K562 (cell line): ENCODE results near the gene ACTA2. TPM values are rescaled to one million over a fixed set of nuclear protein-coding genes. Genes with fewer than 3 reads are reported as not detected.

ENCODE experiments used
- ATAC-seq: fragments of 200-7000 bp; cut with Tn5 transposase; 3 replicates; pipeline ENCODE4 v1.9.1; 2020; ENCODE audit warnings: moderate library complexity
- BruUV-seq: library from RNA; stranded (reverse); fragments of 400-500 nt; replicated peaks from 2 replicates; lab custom pipeline; 2021; lab: Mats Ljungman, UMichigan
- CTCF ChIA-PET: fragments of 300-600 bp; formaldehyde crosslinking; extraction: SDS; loops from one replicate; lab custom pipeline; 2021; ENCODE audit warnings: low intra/inter-chr PET ratio; lab: Yijun Ruan, JAX
- POLR2A ChIA-PET: fragments of 300-600, 350-650 bp; sonication (Branson Sonifier 250); formaldehyde crosslinking; extraction: SDS; loops from one replicate; lab custom pipeline; 2021; ENCODE audit warnings: antibody characterized with exemption, inconsistent platforms; lab: Yijun Ruan, JAX
- DNase-seq, 4 experiments: peaks; one replicate each; pipeline versions ENCODE4 v3.0.0 to v3.0.0-alpha.2; 2011 to 2018; ENCODE audit warnings: low spot score in 3 of 4, mixed read lengths in 3 of 4; ENCODE audit errors: extremely low read depth in 1 of 4
- FAIRE-seq: peaks from 2 replicates; lab custom pipeline; 2011; peaks lifted over from hg19 to GRCh38; lab: Jason Lieb, UNC
- H2AFZ ChIP-seq: 2 replicates; pipeline ENCODE4 v1.6.0; 2011; ENCODE audit warnings: low read depth, low read length, control low read depth, inconsistent platforms
- H3K27ac ChIP-seq: fragments of 200-600 bp; 3 replicates; pipeline ENCODE4 v1.8.0; 2011; ENCODE audit warnings: low read depth, mild to moderate bottlenecking, control low read depth, inconsistent platforms, low read length, moderate library complexity, mixed read lengths; ENCODE audit errors: extremely low read depth
- H3K27me3 ChIP-seq, 2 experiments: fragments of 300-600 bp in 1 of 2; 2 replicates in 1 of 2; 3 replicates in 1 of 2; pipeline versions ENCODE4 v1.6.0 to v1.8.0; 2011; ENCODE audit warnings: inconsistent platforms in 2 of 2, low read length in 2 of 2, mild to moderate bottlenecking in 1 of 2, mixed read lengths in 1 of 2, moderate library complexity in 1 of 2; ENCODE audit not compliant: control insufficient read depth in 2 of 2, insufficient read depth in 2 of 2
- H3K36me3 ChIP-seq: fragments of 300-600 bp; 3 replicates; pipeline ENCODE4 v1.8.0; 2011; ENCODE audit warnings: mild to moderate bottlenecking, low read length, inconsistent platforms; ENCODE audit not compliant: control insufficient read depth, insufficient read depth
- H3K4me1 ChIP-seq, 2 experiments: fragments of 200-600 bp in 1 of 2; replicated peaks in 1 of 2; 2 replicates in 1 of 2; 3 replicates in 1 of 2; pipeline versions ENCODE4 v1.5.1 to v1.8.0; 2011; ENCODE audit warnings: inconsistent platforms in 2 of 2, low read length in 2 of 2, mild to moderate bottlenecking in 1 of 2, mixed read lengths in 1 of 2, moderate library complexity in 1 of 2; ENCODE audit not compliant: control insufficient read depth in 2 of 2, insufficient read depth in 2 of 2
- H3K4me2 ChIP-seq: 2 replicates; pipeline ENCODE4 v1.6.1; 2011; ENCODE audit warnings: low read length, control low read depth, inconsistent platforms, mixed read lengths; ENCODE audit not compliant: insufficient read depth
- H3K4me3 ChIP-seq: fragments of 200-600 bp; sonication (generic), shearing (Covaris generic); 2 replicates; pipeline ENCODE4 v1.5.1; 2016; ENCODE audit warnings: control low read depth, inconsistent platforms
- H3K79me2 ChIP-seq: fragments of 200-600 bp; 3 replicates; pipeline ENCODE4 v1.8.0; 2011; ENCODE audit warnings: low read length, inconsistent platforms; ENCODE audit not compliant: control insufficient read depth, insufficient read depth
- H3K9ac ChIP-seq, 2 experiments: 2 replicates each; pipeline versions ENCODE4 v1.6.0 to v1.6.1; 2011; ENCODE audit warnings: low read depth in 2 of 2, low read length in 2 of 2, control low read depth in 1 of 2, inconsistent platforms in 1 of 2, mild to moderate bottlenecking in 1 of 2, mixed read lengths in 1 of 2; ENCODE audit not compliant: insufficient read depth in 1 of 2
- H3K9me1 ChIP-seq: one replicate; pipeline ENCODE4 v1.6.0; 2011; ENCODE audit warnings: inconsistent platforms, mild to moderate bottlenecking, low read length, moderate library complexity; ENCODE audit not compliant: control insufficient read depth, insufficient read depth
- H3K9me3 ChIP-seq: replicated peaks from 2 replicates; pipeline ENCODE4 v1.5.1; 2011; ENCODE audit warnings: low read depth, low read length, inconsistent platforms; ENCODE audit not compliant: control insufficient read depth, insufficient read depth
- H4K20me1 ChIP-seq: replicated peaks from 2 replicates; pipeline ENCODE4 v1.6.1; 2011; ENCODE audit warnings: low read length, inconsistent platforms, mixed read lengths; ENCODE audit not compliant: control insufficient read depth, insufficient read depth
- CEBPB ChIP-seq: fragments of 450-650 bp; IDR thresholded peaks from 2 replicates; pipeline ENCODE4 v1.6.1; 2016; ENCODE audit warnings: missing genetic modification characterization, missing compliant biosample characterization
- CREBBP ChIP-seq: IDR thresholded peaks from one replicate; pipeline ENCODE4 v1.6.1; 2012; ENCODE audit warnings: low read depth, mild to moderate bottlenecking, control low read depth, inconsistent platforms, low read length
- ESRRB ChIP-seq: fragments of 250-450 bp; sonication (Bioruptor Pico); IDR thresholded peaks from 2 replicates; pipeline ENCODE4 v1.5.0; 2020; ENCODE audit warnings: mild to moderate bottlenecking, moderate library complexity, borderline replicate concordance
- HMG20A ChIP-seq: fragments of 450-650 bp; formaldehyde crosslinking; conservative IDR thresholded peaks from 2 replicates; pipeline ENCODE4 v1.4.0; 2020; ENCODE audit warnings: mild to moderate bottlenecking, mixed read lengths
- MXD1 ChIP-seq: fragments of 250-450 bp; sonication (Bioruptor Pico); IDR thresholded peaks from 2 replicates; pipeline ENCODE4 v1.8.0; 2021; ENCODE audit warnings: borderline replicate concordance, mild to moderate bottlenecking, moderate library complexity; ENCODE audit not compliant: poor library complexity, severe bottlenecking
- NCOA1 ChIP-seq: fragments of 450-650 bp; IDR thresholded peaks from 2 replicates; pipeline ENCODE4 v1.6.1; 2016; ENCODE audit warnings: low read depth
- PHF21A ChIP-seq: fragments of 450-650 bp; IDR thresholded peaks from 2 replicates; pipeline ENCODE4 v1.6.1; 2017; ENCODE audit warnings: low read depth, borderline replicate concordance
- PHTF2 ChIP-seq: fragments of 250-450 bp; sonication (Bioruptor Pico); IDR thresholded peaks from 2 replicates; pipeline ENCODE4 v1.5.0; 2021; ENCODE audit warnings: mild to moderate bottlenecking
- PURB ChIP-seq: sonication (generic); formaldehyde crosslinking; IDR thresholded peaks from 2 replicates; pipeline ENCODE4 v1.9.0; 2021; ENCODE audit warnings: low read depth, mild to moderate bottlenecking, missing genetic modification reagents
- RUNX1 ChIP-seq: sonication (generic); IDR thresholded peaks from 2 replicates; pipeline ENCODE4 v1.6.1; 2016; ENCODE audit warnings: antibody characterized with exemption, low read depth
- SMAD4 ChIP-seq: fragments of 250-450 bp; sonication (Bioruptor Pico); conservative IDR thresholded peaks from 2 replicates; pipeline ENCODE4 v1.8.0; 2021; ENCODE audit warnings: inconsistent platforms, mild to moderate bottlenecking, moderate library complexity
- SMARCE1 ChIP-seq: fragments of 450-650 bp; IDR thresholded peaks from 2 replicates; pipeline ENCODE4 v1.7.1; 2016; ENCODE audit warnings: mild to moderate bottlenecking
- ZNF3 ChIP-seq: fragments of 250-450 bp; sonication (Bioruptor Pico); IDR thresholded peaks from 2 replicates; pipeline ENCODE4 v1.5.0; 2021; ENCODE audit warnings: mild to moderate bottlenecking, moderate library complexity
- WGBS: fragments of 100-300 bp; shearing (Covaris generic); methylation state at CpG from one replicate; pipeline ENCODE4 v1.1.6; 2016; ENCODE audit warnings: low coverage, mixed read lengths; ENCODE audit not compliant: insufficient coverage; ENCODE audit errors: missing lambda C conversion rate; 5-methylcytosine and 5-hydroxymethylcytosine counted together
- in situ Hi-C: fragments of 300-500 bp; cut with MboI; formaldehyde crosslinking; loops from 4 replicates; pipeline ENCODE4 v1.15.0; 2018; ENCODE audit warnings: inconsistent platforms, mixed read lengths
- intact Hi-C: fragments of 100-400 bp; cut with micrococcal nuclease; formaldehyde crosslinking; loops from 2 replicates; pipeline ENCODE4 v1.14.2; 2022
- polyA plus RNA-seq, 8 experiments: library from polyadenylated mRNA; depleted of rRNA in 4 of 8; stranded (reverse) in 5 of 8; unstranded in 3 of 8; fragments of >200 nt; fragmentation: Nextera tagmentation in 2 of 8; fragmentation: Illumina TruSeq in 1 of 8; extraction: Ambion mirVana in 2 of 8; extraction: Trizol in 1 of 8; gene quantifications; 2 replicates each; pipeline versions ENCODE4 v1.2.1 to v1.2.3, GENCODE V29; 2011 to 2014; ENCODE audit warnings: inconsistent platforms in 1 of 8, missing spikeins in 1 of 8
- total RNA-seq, 7 experiments: library from RNA; depleted of rRNA in 6 of 7; stranded (reverse); fragments of >200 nt in 6 of 7; fragmentation: Illumina TruSeq in 2 of 7; extraction: Trizol in 2 of 7; gene quantifications; 2 replicates each; pipeline versions ENCODE4 v1.2.1 to v1.2.3, GENCODE V29; 2011 to 2021; ENCODE audit warnings: low replicate concordance in 1 of 7

ACTA2 gene
- total and polyA plus RNA-seq, 9 of the 15 experiments (the other 6 are each of a cell fraction or from before 2014, with no cell fraction given): 0.15 to 1.0 (median 0.38) TPM; not detected in 3

GRCh38 chr10:88901206-88901983 is 51.2 kb downstream of the ACTA2 start:
- intact Hi-C loops: no loop called here
- H3K9me1 ChIP-seq: no peaks in the 10 kb centered on the region
- no peak for TF ChIP-seq NCOA1
- no peak for TF ChIP-seq MXD1
- TF ChIP-seq PHF21A: no peak
- no peak for TF ChIP-seq CEBPB (tag)
- no peak for TF ChIP-seq ESRRB
- TF ChIP-seq RUNX1: no peak
- no peak for TF ChIP-seq PHTF2 (CRISPR knock-in tag)
- TF ChIP-seq PURB (CRISPR knock-in tag): no peak
- no peak for TF ChIP-seq SMARCE1
- TF ChIP-seq ZNF3 (CRISPR knock-in tag): no peak
- TF ChIP-seq HMG20A: no peak
- TF ChIP-seq CREBBP: no peak
- no peak for TF ChIP-seq SMAD4 (CRISPR knock-in tag)
- TF ChIP-seq, all 486 proteins: peak for 0
- in situ Hi-C loops: no loop called here
- no peaks in the 10 kb centered on the region for H3K36me3 ChIP-seq
- ChIA-PET POLR2A (no interaction called here), CTCF (no interaction called here)
- 0% methylated on average over 1 of the region's 1 CpG for WGBS
- no peaks in the 10 kb centered on the region for H3K79me2 ChIP-seq
- no peaks in the 10 kb centered on the region for H4K20me1 ChIP-seq
- no peak overlapping the region for H3K4me2 ChIP-seq
- H3K27me3 ChIP-seq: no peaks in the 10 kb centered on the region
- FAIRE-seq (no peak), ATAC-seq (no peak), DNase-seq (no peak)
- no peaks in the 10 kb centered on the region for H3K4me1 ChIP-seq
- no peak overlapping the region for H3K27ac ChIP-seq
- no TSS peak for BruUV-seq
- H3K4me3 ChIP-seq: no peak overlapping the region
- no peak overlapping the region for H2AFZ ChIP-seq
- H3K9ac ChIP-seq: no peak overlapping the region
- H3K9me3 ChIP-seq: no peaks in the 10 kb centered on the region
